ENCODE results near the gene SLC25A21.

SLC25A21 gene

DNA sequence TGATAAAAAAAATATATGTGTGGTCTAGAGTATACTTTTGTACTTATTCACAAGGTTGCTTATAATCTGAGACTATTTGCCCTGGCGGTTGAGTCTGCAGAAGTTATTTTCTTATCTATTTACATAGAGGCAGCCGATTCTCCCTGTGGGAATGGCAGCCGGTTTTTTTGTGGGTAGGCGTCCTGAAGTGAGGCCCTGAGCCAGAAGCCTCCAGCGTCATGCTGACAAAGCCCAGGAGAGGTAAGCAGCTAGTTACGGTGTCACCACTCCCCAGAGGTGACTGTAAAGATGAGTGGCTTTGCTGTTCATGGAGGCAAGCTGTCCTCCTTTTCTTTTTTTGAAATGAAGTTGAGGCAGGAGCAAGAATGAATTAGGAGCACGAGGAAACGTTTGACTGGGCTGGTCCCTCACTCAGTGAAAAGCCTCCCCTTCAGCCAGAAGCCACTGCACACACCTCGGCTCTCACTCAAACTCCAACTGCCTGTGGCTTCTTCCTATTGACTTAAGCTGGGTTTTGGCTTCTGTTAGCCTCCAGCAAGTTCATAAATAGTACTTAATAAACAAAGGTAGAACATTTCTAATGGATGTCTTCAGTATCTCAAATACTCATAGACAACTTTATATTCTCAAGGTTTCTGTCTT, 489.2 kb downstream of the SLC25A21 start:
- no peak for DNase-seq

GRCh38 chr14:36682338-36682737, 490.1 kb downstream of the SLC25A21 start:
- DNase-seq: no peak

- DNase-seq: no peak
These were observed 496.2 kb downstream of the SLC25A21 start for GRCh38 chr14:36676236-36676635.

DNA sequence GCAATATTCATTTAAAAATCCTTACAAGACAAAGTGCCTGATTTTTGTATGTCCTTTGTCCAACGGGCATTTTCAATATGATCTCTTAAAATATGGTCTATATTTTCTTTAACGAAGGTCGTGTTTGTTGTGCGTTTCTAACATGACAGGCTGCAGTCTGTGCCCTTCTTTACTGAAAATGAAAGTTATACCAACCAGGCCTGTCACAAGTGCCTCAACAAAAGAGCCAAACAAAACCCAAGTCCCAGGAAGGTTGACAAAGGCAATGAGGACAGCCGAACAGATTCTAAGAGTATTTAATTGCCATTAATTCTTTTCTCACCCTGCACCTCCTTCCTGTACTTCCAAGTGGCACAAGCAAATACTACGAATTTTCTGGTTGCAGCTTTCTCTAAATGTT, 496.8 kb downstream of the SLC25A21 start:
- no peak for DNase-seq

DNA sequence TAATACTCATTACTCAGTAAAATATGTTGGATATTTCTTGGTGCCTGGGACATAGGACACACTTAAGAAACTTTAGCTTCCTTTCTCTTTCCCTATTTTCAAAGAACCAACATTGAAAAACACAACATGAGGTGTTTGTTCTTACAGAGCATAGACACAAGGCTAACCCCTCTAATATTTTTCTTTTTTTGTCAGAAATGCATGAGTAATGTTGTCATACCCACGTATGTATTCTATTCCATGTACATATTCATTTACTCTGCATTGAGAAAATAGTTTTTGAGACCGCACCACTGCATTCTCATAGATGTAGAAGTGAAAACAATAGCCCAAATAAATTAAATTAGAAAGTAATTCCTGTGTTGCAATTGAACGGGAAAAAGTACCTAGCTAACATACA, 497.7 kb downstream of the SLC25A21 start:
- DNase-seq: no peak

GRCh38 chr14:36672095-36672494, 500.3 kb downstream of the SLC25A21 start:
- no peak for DNase-seq

DNA sequence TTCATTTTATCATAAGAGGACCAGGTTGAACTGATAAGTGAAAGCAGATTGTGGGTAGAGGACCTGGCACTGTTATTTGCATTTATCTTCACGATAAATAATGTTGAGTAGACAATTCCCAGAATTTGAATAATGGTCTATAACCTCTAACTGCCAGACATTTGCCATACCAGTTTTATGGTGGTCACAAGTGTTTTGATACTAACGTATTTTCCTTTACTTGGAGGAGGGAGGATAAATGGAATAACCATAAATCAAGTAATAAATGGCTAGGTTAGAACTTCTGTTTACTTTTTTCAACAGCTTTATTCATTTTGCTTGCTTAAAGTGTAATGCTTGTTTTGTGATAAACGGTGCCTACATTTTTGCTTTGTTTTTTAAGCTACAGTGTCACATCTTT, 501.3 kb downstream of the SLC25A21 start:
- DNase-seq: no peak

- DNase-seq: no peak
These were observed 504.7 kb downstream of the SLC25A21 start for GRCh38 chr14:36667679-36668078.

DNA sequence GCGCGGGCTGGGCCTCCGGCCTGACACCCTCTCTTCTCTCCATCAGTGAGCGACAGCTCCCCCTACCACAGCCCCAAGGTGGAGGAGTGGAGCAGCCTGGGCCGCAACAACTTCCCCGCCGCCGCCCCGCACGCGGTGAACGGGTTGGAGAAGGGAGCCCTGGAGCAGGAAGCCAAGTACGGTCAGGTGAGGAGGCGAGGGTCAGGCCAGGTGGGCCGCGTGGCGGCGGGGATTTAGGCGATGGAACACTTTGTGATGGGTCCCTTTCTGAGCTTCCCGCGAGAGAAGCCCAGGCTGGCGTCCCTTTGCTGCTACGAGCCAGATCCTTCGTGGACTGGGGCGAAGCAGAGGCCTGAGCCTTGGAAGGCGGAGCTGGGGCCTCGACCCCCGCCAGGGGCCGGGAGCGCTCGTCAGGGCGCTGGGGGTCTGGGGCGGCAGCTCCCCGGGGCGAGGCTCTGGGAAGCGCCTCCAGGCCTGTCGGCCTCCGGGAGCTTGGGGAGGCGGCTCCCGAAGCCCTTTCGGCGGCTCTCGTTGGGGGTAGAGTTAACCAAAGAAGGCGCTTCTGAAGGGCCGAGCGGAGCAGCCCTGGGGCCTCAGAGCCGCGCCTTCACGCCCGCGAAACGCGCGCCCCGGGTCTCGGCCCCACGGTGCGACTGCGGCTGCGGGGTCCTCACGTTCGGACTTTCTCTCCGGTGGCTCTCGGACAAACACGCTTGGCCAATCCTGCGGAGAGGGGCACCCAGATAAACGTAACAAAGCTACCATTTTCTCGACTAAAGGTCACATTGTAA, 505.8 kb downstream of the SLC25A21 start:
- peak; percentile 17 for DNase-seq

GRCh38 chr14:36665887-36666415, 506.5 kb downstream of the SLC25A21 start:
- DNase-seq: no peak

DNA sequence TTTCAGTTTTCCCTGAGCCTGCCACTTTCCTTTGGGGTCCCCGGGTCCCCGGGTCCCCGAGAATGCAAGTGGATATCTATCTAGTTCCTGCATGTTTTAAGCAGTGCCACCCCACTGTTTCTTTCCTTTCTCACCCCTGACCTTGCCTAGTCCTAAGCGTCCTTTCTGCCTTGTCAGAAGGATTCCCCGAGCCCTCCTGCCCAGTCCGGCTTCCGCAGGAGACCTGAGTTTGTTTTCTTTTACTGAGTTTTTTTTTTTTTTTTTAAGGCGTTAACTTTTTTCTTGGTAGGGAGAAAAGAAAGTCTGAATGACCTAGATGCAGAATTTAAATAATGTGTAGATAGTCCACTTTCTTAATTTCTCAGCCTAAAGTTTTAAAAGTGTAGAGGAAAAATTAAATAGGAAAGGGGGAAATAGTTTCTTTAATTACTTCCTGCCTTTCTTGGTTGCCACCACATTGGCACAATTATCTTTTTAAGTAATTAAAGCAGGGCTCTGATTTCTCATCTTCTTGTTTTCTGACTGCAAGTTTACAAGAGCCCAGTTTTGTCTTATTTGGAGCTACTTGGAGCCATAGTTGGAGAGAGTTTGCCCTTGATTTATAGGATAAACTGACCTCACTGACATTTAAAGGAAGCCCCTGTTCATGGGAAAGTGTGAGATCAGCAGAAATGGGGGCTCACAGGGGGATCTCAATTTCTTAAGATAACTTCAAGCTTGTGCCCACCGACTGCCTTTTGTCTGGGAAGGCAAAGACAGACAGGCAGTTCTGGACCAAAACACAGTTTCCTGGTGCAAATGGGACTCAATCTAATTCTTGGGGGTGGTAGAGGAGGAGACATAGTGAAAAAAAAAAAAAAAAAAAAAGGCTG, 507.8 kb downstream of the SLC25A21 start:
- no peak for DNase-seq

GRCh38 chr14:36663404-36664321, 508.7 kb downstream of the SLC25A21 start:
- peak; percentile 83 for DNase-seq

DNA sequence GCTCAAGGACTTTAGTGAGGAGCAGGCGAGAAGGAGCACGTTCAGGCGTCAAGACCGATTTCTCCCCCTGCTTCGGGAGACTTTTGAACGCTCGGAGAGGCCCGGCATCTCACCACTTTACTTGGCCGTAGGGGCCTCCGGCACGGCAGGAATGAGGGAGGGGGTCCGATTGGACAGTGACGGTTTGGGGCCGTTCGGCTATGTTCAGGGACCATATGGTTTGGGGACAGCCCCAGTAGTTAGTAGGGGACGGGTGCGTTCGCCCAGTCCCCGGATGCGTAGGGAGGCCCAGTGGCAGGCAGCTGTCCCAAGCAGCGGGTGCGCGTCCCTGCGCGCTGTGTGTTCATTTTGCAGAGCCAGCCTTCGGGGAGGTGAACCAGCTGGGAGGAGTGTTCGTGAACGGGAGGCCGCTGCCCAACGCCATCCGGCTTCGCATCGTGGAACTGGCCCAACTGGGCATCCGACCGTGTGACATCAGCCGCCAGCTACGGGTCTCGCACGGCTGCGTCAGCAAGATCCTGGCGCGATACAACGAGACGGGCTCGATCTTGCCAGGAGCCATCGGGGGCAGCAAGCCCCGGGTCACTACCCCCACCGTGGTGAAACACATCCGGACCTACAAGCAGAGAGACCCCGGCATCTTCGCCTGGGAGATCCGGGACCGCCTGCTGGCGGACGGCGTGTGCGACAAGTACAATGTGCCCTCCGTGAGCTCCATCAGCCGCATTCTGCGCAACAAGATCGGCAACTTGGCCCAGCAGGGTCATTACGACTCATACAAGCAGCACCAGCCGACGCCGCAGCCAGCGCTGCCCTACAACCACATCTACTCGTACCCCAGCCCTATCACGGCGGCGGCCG, 509.6 kb downstream of the SLC25A21 start:
- peak; percentile 39 for DNase-seq

- no peak for DNase-seq
These were observed 510.2 kb downstream of the SLC25A21 start for GRCh38 chr14:36662258-36662542.

DNA sequence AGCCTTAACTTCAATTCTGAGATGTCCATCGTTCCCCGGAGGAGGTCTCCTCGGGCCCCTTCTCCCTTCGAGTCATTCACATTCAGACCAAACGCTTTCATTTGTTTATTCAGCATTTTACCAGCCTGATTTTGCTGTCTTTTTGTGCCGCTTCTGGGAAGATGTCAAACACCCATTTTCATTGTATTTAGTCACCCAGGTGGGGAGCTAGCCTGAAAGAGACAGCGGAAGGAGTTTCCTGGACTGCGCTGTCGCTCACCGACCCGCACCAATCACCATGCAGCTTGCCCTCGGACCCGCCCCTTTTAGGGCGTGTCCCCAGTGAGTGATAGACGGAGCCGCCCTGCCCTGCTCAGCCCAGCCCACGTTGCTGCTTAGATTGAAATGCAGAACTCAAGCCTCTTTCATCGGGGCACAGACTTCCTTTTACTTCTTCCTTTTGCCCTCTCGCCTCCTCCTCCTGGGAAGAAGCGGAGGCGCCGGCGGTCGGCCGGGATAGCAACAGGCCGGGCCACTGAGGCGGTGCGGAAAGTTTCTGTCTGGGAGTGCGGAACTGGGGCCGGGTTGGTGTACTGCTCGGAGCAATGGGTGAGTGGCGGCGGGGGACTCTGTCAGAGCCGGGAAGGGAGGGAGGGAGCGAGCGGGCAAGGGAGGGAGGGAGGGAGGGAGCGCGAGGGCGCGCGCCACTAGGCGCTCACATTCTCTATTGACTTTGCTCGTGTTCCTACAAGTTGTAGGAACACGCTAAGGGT, 510.7 kb downstream of the SLC25A21 start, which contains the start of gene PAX9:
TSS of gene PAX9 (plus strand) at position 355 of the 752 bp plus-strand sequence. CDS start at position 585, 230 bp downstream.
- DNase-seq: peak; percentile 92

DNA sequence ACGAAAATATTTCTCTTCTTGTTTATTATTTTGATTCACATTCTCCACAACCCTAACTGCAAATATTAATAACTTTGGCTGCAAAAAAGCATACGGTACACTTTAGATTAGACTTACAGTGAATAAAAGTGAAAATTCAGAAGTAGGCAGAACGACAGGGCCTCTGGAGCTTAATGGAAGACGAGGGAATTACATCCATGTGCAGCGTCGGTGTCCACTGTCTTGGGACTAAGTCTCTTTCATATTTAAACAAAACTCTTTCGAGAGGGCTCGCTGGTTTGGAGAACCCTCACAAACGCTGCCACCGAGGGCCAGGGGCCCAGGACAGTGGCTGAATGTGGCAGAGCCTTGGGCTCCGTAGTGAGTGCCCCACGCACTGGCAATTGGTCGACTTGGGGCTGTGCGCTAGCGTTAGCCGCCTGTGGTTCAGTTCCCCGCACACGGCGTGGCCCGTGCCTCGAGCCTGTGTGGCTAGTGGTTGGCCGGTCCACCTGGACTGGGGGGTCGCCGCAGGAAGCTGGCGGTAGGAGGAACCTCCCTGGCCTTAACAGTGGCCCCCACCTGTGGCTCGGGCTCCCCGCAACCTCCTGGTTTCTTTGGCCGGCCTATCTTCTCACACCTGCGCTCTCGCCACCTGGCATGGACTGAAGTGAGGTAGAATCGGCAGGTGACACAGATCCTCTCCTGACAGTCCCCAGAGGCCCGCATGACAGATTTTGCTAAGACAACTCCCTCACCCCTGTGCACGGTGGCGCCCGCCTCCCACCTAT, 511.5 kb downstream of the SLC25A21 start:
- peak; percentile 18 for DNase-seq

GRCh38 chr14:36659822-36660735, 512.3 kb downstream of the SLC25A21 start:
- no peak for DNase-seq
